CD14-positive monocyte (primary cell): ENCODE measurements around the gene VPS52. TPM values are rescaled to one million over a fixed set of nuclear protein-coding genes. Genes with fewer than 3 reads are reported as not detected.

ENCODE experiments used
- DNase-seq, 3 donors: peaks; one replicate each; pipeline ENCODE4 v3.0.0-alpha.2; 2011 to 2022
- H2AFZ ChIP-seq: 2 replicates; pipeline ENCODE4 v1.6.0; 2012; ENCODE audit warnings: mild to moderate bottlenecking, low read depth, low read length, inconsistent platforms; ENCODE audit not compliant: insufficient read depth, poor library complexity, severe bottlenecking
- H3K27ac ChIP-seq, 2 donors: 1 replicate in 1 of 2; 2 replicates in 1 of 2; pipeline ENCODE4 v1.5.1; 2012 to 2013; ENCODE audit warnings: low read length in 2 of 2, control low read depth in 1 of 2, inconsistent platforms in 1 of 2, low read depth in 1 of 2, mild to moderate bottlenecking in 1 of 2
- H3K27me3 ChIP-seq, 2 donors: one replicate each; pipeline versions ENCODE4 v1.6.0 to v1.6.1; 2011 to 2013; ENCODE audit warnings: low read length in 2 of 2; ENCODE audit not compliant: control insufficient read depth in 2 of 2, insufficient read depth in 2 of 2
- H3K36me3 ChIP-seq, 2 donors: replicated peaks in 1 of 2; 1 replicate in 1 of 2; 2 replicates in 1 of 2; pipeline versions ENCODE4 v1.5.1 to v1.6.1; 2012 to 2013; ENCODE audit warnings: low read length in 2 of 2, control low read depth in 1 of 2, inconsistent platforms in 1 of 2, mild to moderate bottlenecking in 1 of 2; ENCODE audit not compliant: insufficient read depth in 2 of 2, control insufficient read depth in 1 of 2
- H3K4me1 ChIP-seq, 2 donors: 1 replicate in 1 of 2; 2 replicates in 1 of 2; pipeline versions ENCODE4 v1.5.1 to v1.6.1; 2012 to 2013; ENCODE audit warnings: low read length in 2 of 2, control low read depth in 1 of 2, inconsistent platforms in 1 of 2, mild to moderate bottlenecking in 1 of 2, moderate library complexity in 1 of 2; ENCODE audit not compliant: insufficient read depth in 2 of 2, control insufficient read depth in 1 of 2
- H3K4me2 ChIP-seq: replicated peaks from 2 replicates; pipeline ENCODE3; 2012; ENCODE audit warnings: low read length, moderate library complexity, mild to moderate bottlenecking; ENCODE audit not compliant: poor library complexity, severe bottlenecking; ENCODE audit errors: extremely low read depth
- H3K4me3 ChIP-seq, 3 experiments: fragments of 200-600 bp in 1 of 3; sonication (generic) in 1 of 3; replicated peaks in 1 of 3; 1 replicate in 2 of 3; 2 replicates in 1 of 3; pipeline ENCODE4 v1.5.1; 2011 to 2013; ENCODE audit warnings: low read length in 3 of 3, mild to moderate bottlenecking in 3 of 3, control low read depth in 2 of 3, low read depth in 2 of 3, inconsistent platforms in 1 of 3, moderate library complexity in 1 of 3
- H3K79me2 ChIP-seq: 2 replicates; pipeline ENCODE4 v1.6.0; 2012; ENCODE audit warnings: mild to moderate bottlenecking, control low read depth, inconsistent platforms, low read length, moderate library complexity; ENCODE audit not compliant: insufficient read depth
- H3K9ac ChIP-seq: 2 replicates; pipeline ENCODE4 v1.6.0; 2017; ENCODE audit warnings: low read length, mild to moderate bottlenecking; ENCODE audit not compliant: insufficient read depth, poor library complexity, severe bottlenecking
- H3K9me3 ChIP-seq, 2 donors: replicated peaks in 1 of 2; 1 replicate in 1 of 2; 2 replicates in 1 of 2; pipeline versions ENCODE4 v1.5.1 to v1.6.1; 2012 to 2013; ENCODE audit warnings: low read length in 2 of 2, control low read depth in 1 of 2; ENCODE audit not compliant: control insufficient read depth in 1 of 2, insufficient read depth in 1 of 2
- H4K20me1 ChIP-seq: 2 replicates; pipeline ENCODE4 v1.6.0; 2012; ENCODE audit warnings: mild to moderate bottlenecking, low read length, control low read depth, moderate library complexity; ENCODE audit not compliant: insufficient read depth
- H3K27ac Mint-ChIP-seq, 7 donors: one replicate each; pipeline ENCODE4 v1.8.0; 2020; ENCODE audit warnings: mild to moderate bottlenecking in 7 of 7, mixed read lengths in 7 of 7, moderate library complexity in 6 of 7, inconsistent platforms in 2 of 7
- H3K27me3 Mint-ChIP-seq, 3 donors: one replicate each; pipeline ENCODE4 v1.8.0; 2021 to 2022; ENCODE audit warnings: low read depth in 3 of 3, mild to moderate bottlenecking in 3 of 3, mixed read lengths in 3 of 3, moderate library complexity in 3 of 3, inconsistent platforms in 1 of 3
- H3K36me3 Mint-ChIP-seq, 2 donors: one replicate each; pipeline ENCODE4 v1.8.0; 2020; ENCODE audit warnings: mixed read lengths in 2 of 2, inconsistent platforms in 1 of 2, mild to moderate bottlenecking in 1 of 2
- H3K4me1 Mint-ChIP-seq: one replicate; pipeline ENCODE4 v1.8.0; 2020; ENCODE audit warnings: mild to moderate bottlenecking, mixed read lengths
- H3K4me3 Mint-ChIP-seq, 2 donors: one replicate each; pipeline ENCODE4 v1.8.0; 2020; ENCODE audit warnings: mild to moderate bottlenecking in 2 of 2, mixed read lengths in 2 of 2, moderate library complexity in 1 of 2
- H3K9me3 Mint-ChIP-seq, 7 donors: one replicate each; pipeline ENCODE4 v1.8.0; 2020 to 2022; ENCODE audit warnings: mixed read lengths in 7 of 7, mild to moderate bottlenecking in 6 of 7, moderate library complexity in 6 of 7, inconsistent platforms in 2 of 7
- WGBS: methylation state at CpG from one replicate; pipeline ENCODE4 v1.1.5; 2013; ENCODE audit warnings: missing lambda C conversion rate; ENCODE audit not compliant: insufficient coverage; 5-methylcytosine and 5-hydroxymethylcytosine counted together
- intact Hi-C, 2 donors: fragments of 100-400 bp; cut with micrococcal nuclease; formaldehyde crosslinking; loops; one replicate each; pipeline versions ENCODE4 v1.15.0 to v1.15.1; 2023
- polyA plus RNA-seq, 3 donors: library from polyadenylated mRNA; depleted of rRNA in 1 of 3; unstranded in 2 of 3; stranded (reverse) in 1 of 3; fragments of 300-500 nt in 2 of 3; fragments of >200 nt in 1 of 3; fragmentation: Illumina TruSeq in 2 of 3; gene quantifications; 1 replicate in 2 of 3; 2 replicates in 1 of 3; pipeline ENCODE4 v1.2.3, GENCODE V29; 2012 to 2021
- TF ChIP-seq, protein P1 (sequence below): fragments of 200-600 bp; IDR thresholded peaks from one replicate; pipeline ENCODE4 v1.8.0; 2022; ENCODE audit warnings: antibody characterized with exemption, mild to moderate bottlenecking

VPS52 gene
- polyA plus RNA-seq, 3 donors = 11.0 to 150 (median 14.5) TPM

GRCh38 chr6:33241968-33242367 is 29.7 kb downstream of the VPS52 start:
- no peak overlapping the region for H3K27ac ChIP-seq
- H3K4me2 ChIP-seq = no peak overlapping the region
- Mint-ChIP-seq H3K27ac (peak overlapping the region in 1 of 7 donors; percentile 15), H3K9me3 (peaks cover 0 to 10% (median 0%) of the 10 kb centered on the region in 7 donors), H3K27me3 (peaks cover 17 to 26% (median 23%) of the 10 kb centered on the region in 3 donors), H3K36me3 (no peaks in the 10 kb centered on the region), H3K4me1 (peaks cover 5% of the 10 kb centered on the region), H3K4me3 (peak overlapping the region in 1 of 2 donors; percentile 46)
- no peak overlapping the region for H2AFZ ChIP-seq
- peaks cover 3 to 10% of the 10 kb centered on the region in 2 donors for H3K4me1 ChIP-seq
- no peaks in the 10 kb centered on the region for H3K79me2 ChIP-seq
- H3K4me3 ChIP-seq = no peak overlapping the region
- H3K9me3 ChIP-seq = no peaks in the 10 kb centered on the region
- whole genome bisulfite sequencing = no CpG with 5 or more reads among the region's 3 CpGs
- H3K9ac ChIP-seq = no peak overlapping the region
- intact Hi-C loops = loop anchor here (10.0 kb wide), 4 partner anchors 47 to 307 kb away; partner anchors contain the start of gene COL11A2 (in 1 of the 2)
- TF ChIP-seq, protein P1, sequence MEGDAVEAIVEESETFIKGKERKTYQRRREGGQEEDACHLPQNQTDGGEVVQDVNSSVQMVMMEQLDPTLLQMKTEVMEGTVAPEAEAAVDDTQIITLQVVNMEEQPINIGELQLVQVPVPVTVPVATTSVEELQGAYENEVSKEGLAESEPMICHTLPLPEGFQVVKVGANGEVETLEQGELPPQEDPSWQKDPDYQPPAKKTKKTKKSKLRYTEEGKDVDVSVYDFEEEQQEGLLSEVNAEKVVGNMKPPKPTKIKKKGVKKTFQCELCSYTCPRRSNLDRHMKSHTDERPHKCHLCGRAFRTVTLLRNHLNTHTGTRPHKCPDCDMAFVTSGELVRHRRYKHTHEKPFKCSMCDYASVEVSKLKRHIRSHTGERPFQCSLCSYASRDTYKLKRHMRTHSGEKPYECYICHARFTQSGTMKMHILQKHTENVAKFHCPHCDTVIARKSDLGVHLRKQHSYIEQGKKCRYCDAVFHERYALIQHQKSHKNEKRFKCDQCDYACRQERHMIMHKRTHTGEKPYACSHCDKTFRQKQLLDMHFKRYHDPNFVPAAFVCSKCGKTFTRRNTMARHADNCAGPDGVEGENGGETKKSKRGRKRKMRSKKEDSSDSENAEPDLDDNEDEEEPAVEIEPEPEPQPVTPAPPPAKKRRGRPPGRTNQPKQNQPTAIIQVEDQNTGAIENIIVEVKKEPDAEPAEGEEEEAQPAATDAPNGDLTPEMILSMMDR = no peak
- no peaks in the 10 kb centered on the region for H3K36me3 ChIP-seq
- no peaks in the 10 kb centered on the region for H4K20me1 ChIP-seq
- DNase-seq = no peak
- peaks cover 3 to 8% of the 10 kb centered on the region in 2 donors for H3K27me3 ChIP-seq

GRCh38 chr6:33237741-33238140 is 33.9 kb downstream of the VPS52 start:
- Histone ChIP-seq H3K9ac (no peak overlapping the region), H3K79me2 (no peaks in the 10 kb centered on the region), H3K4me2 (no peak overlapping the region), H2AFZ (no peak overlapping the region), H3K9me3 (no peaks in the 10 kb centered on the region), H3K27ac (no peak overlapping the region), H4K20me1 (no peaks in the 10 kb centered on the region), H3K4me1 (peaks cover 3 to 10% of the 10 kb centered on the region in 2 donors), H3K4me3 (no peak overlapping the region), H3K36me3 (no peaks in the 10 kb centered on the region), H3K27me3 (peaks cover 2 to 15% of the 10 kb centered on the region in 2 donors)
- peaks cover 0 to 11% (median 0%) of the 10 kb centered on the region in 7 donors for H3K9me3 Mint-ChIP-seq
- intact Hi-C loops = no loop called here
- H3K4me1 Mint-ChIP-seq = peaks cover 5% of the 10 kb centered on the region
- DNase-seq = no peak
- no peaks in the 10 kb centered on the region for H3K36me3 Mint-ChIP-seq
- H3K27ac Mint-ChIP-seq = peak overlapping the region in 1 of 7 donors; percentile 21
- H3K27me3 Mint-ChIP-seq = peaks cover 13 to 33% (median 27%) of the 10 kb centered on the region in 3 donors
- no peak overlapping the region for H3K4me3 Mint-ChIP-seq
- TF ChIP-seq, protein P1 = no peak
- 77% methylated on average over 2 of the region's 2 CpGs for WGBS
